OCI-LY7 (cell line): ENCODE results near the gene SFI1. TPM values are rescaled to one million over a fixed set of nuclear protein-coding genes. Genes with fewer than 3 reads are reported as not detected.

Experiments
- BruUV-seq: library from RNA; stranded (reverse); fragments of 400-500 nt; replicated peaks from 2 replicates; lab custom pipeline; 2021; lab: Mats Ljungman, UMichigan
- CTCF ChIA-PET: fragments of 300-600 bp; sonication (Branson Sonifier 250); formaldehyde crosslinking; loops from one replicate; lab custom pipeline; 2022; ENCODE audit warnings: antibody characterized with exemption; ENCODE audit not compliant: unreplicated experiment; lab: Charles Lee
- POLR2A ChIA-PET: fragments of 300-600 bp; sonication (Branson Sonifier 250); formaldehyde crosslinking; loops from one replicate; lab custom pipeline; 2022; ENCODE audit warnings: antibody characterized with exemption; lab: Charles Lee
- DNase-seq: peaks from one replicate; pipeline ENCODE4 v3.0.0-alpha.2; 2015; ENCODE audit warnings: low spot score
- H2AFZ ChIP-seq: fragments of 200-600 bp; sonication (generic), shearing (Covaris generic); 2 replicates; pipeline ENCODE4 v1.6.1; 2014; ENCODE audit warnings: mild to moderate bottlenecking, antibody characterized with exemption, low read length, moderate library complexity
- H3K27ac ChIP-seq: fragments of 200-600 bp; sonication (generic); 2 replicates; pipeline ENCODE4 v1.5.1; 2014; ENCODE audit warnings: mixed run types, low read depth, mild to moderate bottlenecking, moderate library complexity, low read length, inconsistent platforms; ENCODE audit not compliant: poor library complexity, severe bottlenecking
- H3K36me3 ChIP-seq: fragments of 200-600 bp; sonication (generic); 2 replicates; pipeline ENCODE4 v1.6.1; 2014; ENCODE audit warnings: mild to moderate bottlenecking, antibody characterized with exemption, low read length, moderate library complexity, mixed read lengths; ENCODE audit not compliant: insufficient read depth
- H3K4me1 ChIP-seq: fragments of 200-600 bp; sonication (generic); 2 replicates; pipeline ENCODE4 v1.5.1; 2014; ENCODE audit warnings: mild to moderate bottlenecking, low read length; ENCODE audit not compliant: insufficient read depth, poor library complexity, severe bottlenecking
- H3K4me2 ChIP-seq: fragments of 200-600 bp; sonication (generic); 2 replicates; pipeline ENCODE4 v1.6.1; 2014; ENCODE audit warnings: mild to moderate bottlenecking, low read length
- H3K4me3 ChIP-seq: fragments of 200-600 bp; sonication (generic); 2 replicates; pipeline ENCODE4 v1.5.1; 2014; ENCODE audit warnings: mild to moderate bottlenecking, low read depth, low read length; ENCODE audit not compliant: poor library complexity, severe bottlenecking
- H3K79me2 ChIP-seq: fragments of 200-600 bp; sonication (generic); 2 replicates; pipeline ENCODE4 v1.6.1; 2016; ENCODE audit warnings: low read depth, mild to moderate bottlenecking, low read length, moderate library complexity, mixed read lengths; ENCODE audit not compliant: insufficient read depth
- H3K9me2 ChIP-seq: fragments of 200-600 bp; sonication (generic); 2 replicates; pipeline ENCODE4 v1.6.1; 2016; ENCODE audit warnings: mild to moderate bottlenecking, low read length, mixed read lengths; ENCODE audit not compliant: insufficient read depth
- H3K9me3 ChIP-seq: fragments of 200-600 bp; sonication (generic); 2 replicates; pipeline ENCODE4 v1.6.1; 2014; ENCODE audit warnings: mild to moderate bottlenecking, mixed run types, low read length, mixed read lengths
- H4K20me1 ChIP-seq: fragments of 200-600 bp; sonication (generic); 2 replicates; pipeline ENCODE4 v1.6.1; 2014; ENCODE audit warnings: mild to moderate bottlenecking, antibody characterized with exemption, low read length, moderate library complexity, mixed read lengths; ENCODE audit not compliant: insufficient read depth
- CTCF ChIP-seq: fragments of 200-600 bp; sonication (generic); conservative IDR thresholded peaks from 2 replicates; pipeline ENCODE4 v1.5.1; 2014; ENCODE audit warnings: mild to moderate bottlenecking, antibody characterized with exemption, low read length, moderate library complexity, mixed read lengths
- EZH2phosphoT487 ChIP-seq: fragments of 200-600 bp; sonication (generic); IDR thresholded peaks from 2 replicates; pipeline ENCODE4 v1.6.1; 2018; ENCODE audit warnings: low read depth, borderline replicate concordance, mild to moderate bottlenecking, mixed run types, antibody characterized with exemption, low read length, moderate library complexity, mixed read lengths
- intact Hi-C: fragments of 100-400 bp; cut with micrococcal nuclease; formaldehyde crosslinking; loops from one replicate; pipeline ENCODE4 v1.10.0; 2022; ENCODE audit not compliant: unreplicated experiment
- total RNA-seq, 2 experiments: library from RNA; depleted of rRNA in 1 of 2; stranded (reverse); fragments of >200 nt in 1 of 2; shearing (Covaris generic) in 1 of 2; gene quantifications; 2 replicates each; pipeline ENCODE4 v1.2.3, GENCODE V29; 2014 to 2022

Gene SFI1
- total RNA-seq, 2 experiments from 2014 or later, result 72.6 to 132 TPM

DNA sequence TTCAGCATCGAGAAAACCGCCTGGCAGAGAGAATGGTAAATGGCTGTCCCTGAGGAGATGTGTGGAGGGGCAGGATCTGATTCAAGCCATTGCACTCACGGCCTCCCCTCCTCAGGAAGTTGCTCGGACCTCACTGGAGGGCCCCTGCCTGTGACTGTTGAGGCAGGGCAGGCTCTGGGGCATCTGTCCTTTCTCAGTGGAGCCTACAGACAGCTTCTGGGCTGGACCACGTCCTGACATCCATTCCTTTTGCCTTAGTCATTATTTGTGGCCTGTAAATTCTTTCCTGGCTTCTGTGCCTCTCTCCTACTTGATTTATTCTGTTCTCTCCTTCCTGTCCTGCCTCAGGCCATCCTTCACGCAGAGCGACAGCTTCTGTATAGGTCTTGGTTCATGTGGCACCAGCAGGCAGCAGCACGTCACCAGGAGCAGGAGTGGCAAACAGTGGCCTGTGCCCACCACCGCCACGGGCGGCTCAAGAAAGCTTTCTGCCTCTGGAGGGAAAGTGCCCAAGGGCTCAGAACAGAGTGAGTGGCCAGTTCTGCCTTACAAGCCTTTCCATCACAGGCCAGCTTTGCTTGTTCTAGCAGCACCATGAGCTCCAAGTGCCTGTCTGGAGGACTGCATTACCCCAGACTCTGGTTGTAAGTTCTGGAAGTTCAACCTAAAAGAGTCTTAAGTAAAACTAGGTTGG lies 106.1 kb downstream of the SFI1 start:
- no peak for DNase-seq
- no peak overlapping the region for H3K27ac ChIP-seq
- H3K36me3 ChIP-seq, result peaks cover 28% of the 10 kb centered on the region; the same call in 1 of the 2 replicates
- no peak overlapping the region for H3K4me3 ChIP-seq
- intact Hi-C loops, result no loop called here
- no peaks in the 10 kb centered on the region for H3K9me2 ChIP-seq
- H3K4me1 ChIP-seq, result no peaks in the 10 kb centered on the region
- H3K4me2 ChIP-seq, result no peak overlapping the region
- TF ChIP-seq CTCF, result no peak
- no peak for TF ChIP-seq EZH2phosphoT487
- ChIA-PET CTCF (no interaction called here), POLR2A (interaction anchor here (1.0 kb wide), 1 partner anchor 9 kb away, joined by 5 read pairs; no protein-coding TSS in a partner anchor)
- H2AFZ ChIP-seq, result no peak overlapping the region
- no peaks in the 10 kb centered on the region for H4K20me1 ChIP-seq
- H3K9me3 ChIP-seq, result no peaks in the 10 kb centered on the region
- no peaks in the 10 kb centered on the region for H3K79me2 ChIP-seq
- BruUV-seq, result no TSS peak

DNA sequence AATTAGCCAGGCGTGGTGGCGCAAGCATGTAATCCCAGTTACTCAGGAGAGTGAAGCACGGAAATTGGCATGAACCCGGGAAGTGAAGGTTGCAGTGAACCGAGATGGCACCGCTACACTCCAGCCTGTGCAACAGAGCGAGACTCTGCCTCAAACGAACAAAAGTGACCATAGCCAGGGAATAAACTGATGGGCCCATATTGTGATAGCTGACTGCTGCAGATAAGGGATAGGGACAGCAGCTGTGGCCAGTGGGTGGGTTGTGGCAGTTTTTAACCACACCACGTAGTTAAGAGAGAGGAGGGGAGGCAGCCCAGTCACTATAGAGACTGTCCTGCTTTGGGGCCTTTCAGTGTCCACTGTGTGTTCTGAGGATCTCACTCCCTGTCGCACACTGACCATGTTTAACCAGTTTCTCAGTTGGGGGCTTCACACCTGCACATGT lies 106.8 kb downstream of the SFI1 start:
- POLR2A ChIA-PET, result interaction anchor here (0.5 to 1.0 kb wide), 2 partner anchors 9 to 48 kb away, joined by 3 to 5 read pairs; no protein-coding TSS in a partner anchor
- no TSS peak for BruUV-seq
- CTCF ChIA-PET, result no interaction called here
- Histone ChIP-seq H3K4me1 (no peaks in the 10 kb centered on the region), H3K79me2 (no peaks in the 10 kb centered on the region), H3K4me2 (no peak overlapping the region), H3K9me3 (no peaks in the 10 kb centered on the region), H3K36me3 (peaks cover 33% of the 10 kb centered on the region; the same call in 1 of the 2 replicates), H4K20me1 (no peaks in the 10 kb centered on the region), H2AFZ (no peak overlapping the region), H3K27ac (no peak overlapping the region), H3K4me3 (no peak overlapping the region), H3K9me2 (no peaks in the 10 kb centered on the region)
- no peak for TF ChIP-seq CTCF
- no peak for TF ChIP-seq EZH2phosphoT487
- DNase-seq, result no peak
- intact Hi-C loops, result no loop called here

DNA sequence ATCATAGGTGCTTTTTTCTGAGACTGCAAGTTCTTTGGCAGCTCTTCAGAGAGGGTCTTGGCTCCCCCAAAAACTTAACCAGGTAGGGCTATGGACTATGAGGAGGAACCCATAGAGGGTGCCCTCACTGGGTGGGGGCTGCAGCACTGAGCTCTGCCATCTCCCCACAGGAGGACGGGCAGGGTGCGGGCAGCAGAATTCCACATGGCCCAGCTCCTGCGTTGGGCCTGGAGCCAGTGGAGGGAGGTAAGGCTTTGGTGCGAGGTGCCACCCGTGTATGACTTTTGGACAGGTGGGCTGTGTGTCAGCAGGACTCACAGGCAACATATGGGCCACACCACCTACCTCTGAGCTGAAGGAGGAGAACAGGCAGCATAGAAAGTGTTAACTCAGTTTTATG lies 107.2 kb downstream of the SFI1 start:
- H3K27ac ChIP-seq, result no peak overlapping the region
- no peaks in the 10 kb centered on the region for H3K9me2 ChIP-seq
- no peak for TF ChIP-seq CTCF
- no peak for TF ChIP-seq EZH2phosphoT487
- no TSS peak for BruUV-seq
- H3K36me3 ChIP-seq, result peaks cover 33% of the 10 kb centered on the region; the same call in 1 of the 2 replicates
- POLR2A ChIA-PET, result interaction anchor here (0.5 kb wide), 1 partner anchor 49 kb away, joined by 3 read pairs; no protein-coding TSS in a partner anchor
- H3K4me2 ChIP-seq, result no peak overlapping the region
- no peak overlapping the region for H3K4me3 ChIP-seq
- CTCF ChIA-PET, result no interaction called here
- no peaks in the 10 kb centered on the region for H4K20me1 ChIP-seq
- intact Hi-C loops, result no loop called here
- no peaks in the 10 kb centered on the region for H3K9me3 ChIP-seq
- no peaks in the 10 kb centered on the region for H3K4me1 ChIP-seq
- no peak overlapping the region for H2AFZ ChIP-seq
- no peaks in the 10 kb centered on the region for H3K79me2 ChIP-seq
- no peak for DNase-seq
